Body of pancreas (tissue), 4 donors: Measurements from ENCODE around the gene ALG12. TPM values are rescaled to one million over a fixed set of nuclear protein-coding genes. Genes with fewer than 3 reads are reported as not detected.

ENCODE experiments used
- ATAC-seq: fragments of 150-250 bp; one replicate; pipeline ENCODE4 v1.9.1; 2016
- DNase-seq, 4 donors: peaks; one replicate each; pipeline ENCODE4 v3.0.0-alpha.2; 2019
- H3K27ac ChIP-seq, 4 donors: fragments of 200-600 bp; sonication (generic); 1 replicate in 3 of 4; 2 replicates in 1 of 4; pipeline versions ENCODE4 v1.5.1 to v1.6.1; 2016 to 2019; ENCODE audit warnings: mild to moderate bottlenecking in 1 of 4, mixed read lengths in 1 of 4, moderate library complexity in 1 of 4
- H3K27me3 ChIP-seq, 2 donors: fragments of 200-600 bp; sonication (generic); one replicate each; pipeline ENCODE4 v1.6.0; 2016; ENCODE audit warnings: mild to moderate bottlenecking in 1 of 2
- H3K36me3 ChIP-seq, 2 donors: fragments of 200-600 bp; sonication (generic); replicated peaks in 1 of 2; 2 replicates each; pipeline ENCODE4 v1.5.1; 2016; ENCODE audit warnings: low read depth in 2 of 2; ENCODE audit not compliant: insufficient read depth in 1 of 2
- H3K4me1 ChIP-seq: fragments of 200-600 bp; sonication (generic); one replicate; pipeline ENCODE4 v1.6.0; 2016
- H3K4me3 ChIP-seq, 2 donors: fragments of 200-600 bp; sonication (generic); 1 replicate in 1 of 2; 2 replicates in 1 of 2; pipeline ENCODE4 v1.5.1; 2016 to 2019
- H3K9me3 ChIP-seq, 3 donors: fragments of 200-600 bp; sonication (generic); 1 replicate in 2 of 3; 2 replicates in 1 of 3; pipeline ENCODE4 v1.5.1; 2016
- POLR2A ChIP-seq, 3 donors: fragments of 450-650 bp; IDR thresholded peaks; one replicate each; pipeline ENCODE4 v1.6.1; 2016; ENCODE audit warnings: antibody characterized with exemption in 3 of 3, mild to moderate bottlenecking in 2 of 3
- WGBS, 2 donors: methylation state at CpG; one replicate each; pipeline ENCODE4 v1.1.5; 2017; 5-methylcytosine and 5-hydroxymethylcytosine counted together
- intact Hi-C: fragments of 100-400 bp; cut with DNase I; formaldehyde crosslinking; loops from one replicate; pipeline ENCODE4 v1.15.1; 2023
- total RNA-seq, 2 donors: library from RNA; depleted of rRNA; stranded (reverse); fragments of >200 nt; gene quantifications; one replicate each; pipeline ENCODE4 v1.1.0, GENCODE V29; 2016
- TF ChIP-seq, protein P1 (sequence below), 7 experiments: fragments of 450-650 bp in 4 of 7; fragments of 200-600 bp in 3 of 7; sonication (generic) in 3 of 7; IDR thresholded peaks; one replicate each; pipeline ENCODE4 v1.5.1; 2016 to 2019; ENCODE audit warnings: antibody characterized with exemption in 7 of 7

The ALG12 gene
- total RNA-seq, 2 donors from 2014 or later: 16.2 to 17.9 TPM

GRCh38 chr22:49941507-49942316, 23.5 kb upstream of the ALG12 start:
- DNase-seq (no peak), ATAC-seq (no peak)
- WGBS, 2 donors: 91 to 94% methylated on average over 10 to 15 of the region's 17 CpGs
- intact Hi-C loops: no loop called here
- no peaks in the 10 kb centered on the region for H3K9me3 ChIP-seq
- TF ChIP-seq POLR2A (IDR thresholded peaks at IDR 0.05): no peak
- TF ChIP-seq, protein P1, sequence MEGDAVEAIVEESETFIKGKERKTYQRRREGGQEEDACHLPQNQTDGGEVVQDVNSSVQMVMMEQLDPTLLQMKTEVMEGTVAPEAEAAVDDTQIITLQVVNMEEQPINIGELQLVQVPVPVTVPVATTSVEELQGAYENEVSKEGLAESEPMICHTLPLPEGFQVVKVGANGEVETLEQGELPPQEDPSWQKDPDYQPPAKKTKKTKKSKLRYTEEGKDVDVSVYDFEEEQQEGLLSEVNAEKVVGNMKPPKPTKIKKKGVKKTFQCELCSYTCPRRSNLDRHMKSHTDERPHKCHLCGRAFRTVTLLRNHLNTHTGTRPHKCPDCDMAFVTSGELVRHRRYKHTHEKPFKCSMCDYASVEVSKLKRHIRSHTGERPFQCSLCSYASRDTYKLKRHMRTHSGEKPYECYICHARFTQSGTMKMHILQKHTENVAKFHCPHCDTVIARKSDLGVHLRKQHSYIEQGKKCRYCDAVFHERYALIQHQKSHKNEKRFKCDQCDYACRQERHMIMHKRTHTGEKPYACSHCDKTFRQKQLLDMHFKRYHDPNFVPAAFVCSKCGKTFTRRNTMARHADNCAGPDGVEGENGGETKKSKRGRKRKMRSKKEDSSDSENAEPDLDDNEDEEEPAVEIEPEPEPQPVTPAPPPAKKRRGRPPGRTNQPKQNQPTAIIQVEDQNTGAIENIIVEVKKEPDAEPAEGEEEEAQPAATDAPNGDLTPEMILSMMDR (IDR thresholded peaks at IDR 0.05): no peak
- peaks cover 23% of the 10 kb centered on the region for H3K4me1 ChIP-seq
- H3K27ac ChIP-seq: no peak overlapping the region
- H3K4me3 ChIP-seq: no peak overlapping the region
- H3K27me3 ChIP-seq: no peaks in the 10 kb centered on the region
- H3K36me3 ChIP-seq: no peaks in the 10 kb centered on the region

DNA sequence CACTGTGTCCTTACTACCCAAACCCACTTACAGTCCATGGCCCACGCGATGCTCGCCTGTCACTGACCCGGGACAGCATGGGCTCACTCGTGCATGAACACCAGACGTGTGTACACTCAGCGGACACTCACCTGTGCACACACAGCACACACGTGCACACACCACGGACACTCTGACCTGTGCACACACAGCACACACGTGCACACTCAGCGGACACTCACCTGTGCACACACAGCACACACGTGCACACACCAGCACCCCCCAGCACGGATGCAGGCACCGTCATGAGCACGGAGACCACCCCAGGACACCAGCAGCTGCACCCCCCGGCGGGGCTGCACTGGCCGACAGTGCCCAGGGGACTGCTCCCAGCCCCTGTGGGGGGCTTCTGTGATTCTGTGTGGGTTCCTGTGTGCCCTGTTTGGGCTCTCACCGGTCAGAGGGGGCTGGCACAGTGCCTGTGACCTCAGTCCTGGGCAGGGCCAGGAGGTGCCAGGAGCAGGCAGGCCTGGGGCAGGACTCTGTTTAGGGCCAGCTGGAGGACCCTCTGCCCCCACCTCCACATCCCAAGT, 20.4 kb upstream of the ALG12 start:
- Histone ChIP-seq H3K27me3 (no peaks in the 10 kb centered on the region), H3K4me3 (no peak overlapping the region), H3K9me3 (no peaks in the 10 kb centered on the region), H3K36me3 (no peaks in the 10 kb centered on the region), H3K4me1 (peaks cover 33% of the 10 kb centered on the region), H3K27ac (peak overlapping the region in 3 of 4 donors; percentile 74 to 94 (median 85))
- intact Hi-C loops: loop anchor here (10.0 kb wide), 1 partner anchor 46 kb away; no protein-coding TSS in a partner anchor
- TF ChIP-seq POLR2A (IDR thresholded peaks at IDR 0.05): no peak
- TF ChIP-seq, protein P1 (IDR thresholded peaks at IDR 0.05): peak in 1 of 7 experiments; percentile 4
- DNase-seq (no peak), ATAC-seq (no peak)
- WGBS, 2 donors: 85 to 99% methylated on average over 11 to 13 of the region's 19 CpGs

- no peaks in the 10 kb centered on the region for H3K27me3 ChIP-seq
- H3K9me3 ChIP-seq: no peaks in the 10 kb centered on the region
- H3K27ac ChIP-seq: peak overlapping the region; percentile 16 to 94 (median 80)
- intact Hi-C loops: loop anchor here (10.0 kb wide), 1 partner anchor 47 kb away; no protein-coding TSS in a partner anchor
- peaks cover 40% of the 10 kb centered on the region for H3K4me1 ChIP-seq
- ATAC-seq: no peak
- WGBS, 2 donors: 69 to 90% methylated on average over 19 to 27 of the region's 27 CpGs
- H3K4me3 ChIP-seq: no peak overlapping the region
- peak in 2 of 4 donors; percentile 40 to 46 for DNase-seq
- TF ChIP-seq POLR2A (IDR thresholded peaks at IDR 0.05): peak in 2 of 3 donors; percentile 9 to 27
- TF ChIP-seq, protein P1 (IDR thresholded peaks at IDR 0.05): no peak
- no peaks in the 10 kb centered on the region for H3K36me3 ChIP-seq
Measured at GRCh38 chr22:49937758-49938564, 19.7 kb upstream of the ALG12 start.

DNA sequence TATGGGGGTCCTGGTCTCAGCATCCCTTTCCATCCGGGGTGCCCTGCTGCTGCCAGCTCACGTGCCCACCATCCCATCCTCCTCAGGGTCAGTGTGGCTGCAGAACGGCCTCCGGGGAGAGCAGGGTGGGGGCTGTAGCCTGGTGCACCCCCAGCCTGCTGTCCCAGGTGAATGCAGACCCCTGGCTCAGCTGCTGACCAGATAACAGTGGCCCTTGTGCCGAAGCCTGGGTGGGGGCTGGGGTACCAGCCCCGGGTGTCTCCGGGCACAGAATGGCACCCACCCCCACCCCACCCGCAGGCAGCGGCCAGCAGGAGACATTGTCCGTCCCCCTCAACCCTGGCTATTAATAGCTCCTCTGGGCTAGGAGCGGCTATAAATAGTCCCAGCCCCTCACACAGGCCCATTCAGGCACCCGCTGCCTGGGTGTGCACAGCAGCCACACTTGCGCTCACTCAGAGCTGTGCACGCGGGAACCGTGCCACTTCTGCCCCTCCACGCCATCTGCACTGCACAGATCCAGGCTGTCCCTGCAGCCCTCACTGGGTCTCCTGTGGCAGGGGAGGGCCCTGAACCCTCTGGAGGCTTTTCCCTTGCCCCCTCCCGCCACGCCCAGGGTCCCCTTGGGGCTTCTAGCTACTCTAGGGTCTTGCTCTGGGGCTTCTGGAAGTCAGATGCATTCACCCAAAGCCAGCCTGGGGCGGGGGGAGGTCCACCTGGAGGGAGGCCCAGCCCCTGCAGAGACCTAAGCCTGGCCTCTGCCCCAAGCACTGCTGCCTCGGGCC, 18.9 kb upstream of the ALG12 start:
- intact Hi-C loops: loop anchor here (10.0 kb wide), 1 partner anchor 48 kb away; no protein-coding TSS in a partner anchor
- H3K4me3 ChIP-seq: no peak overlapping the region
- peaks cover 43% of the 10 kb centered on the region for H3K4me1 ChIP-seq
- peak overlapping the region; percentile 36 to 94 (median 80) for H3K27ac ChIP-seq
- WGBS, 2 donors: 80 to 83% methylated on average over 11 to 21 of the region's 21 CpGs
- H3K36me3 ChIP-seq: no peaks in the 10 kb centered on the region
- no peaks in the 10 kb centered on the region for H3K27me3 ChIP-seq
- DNase-seq: no peak
- TF ChIP-seq, protein P1 (IDR thresholded peaks at IDR 0.05): no peak
- peak in 1 of 3 donors; percentile 26 for TF ChIP-seq POLR2A (IDR thresholded peaks at IDR 0.05)
- ATAC-seq: no peak
- no peaks in the 10 kb centered on the region for H3K9me3 ChIP-seq
